ENCODE data around the gene ZNF423. TPM values are rescaled to one million over a fixed set of nuclear protein-coding genes. Genes with fewer than 3 reads are reported as not detected.

Gene ZNF423
- total and polyA plus RNA-seq, 4 donors: 16.9 to 43.0 (median 34.4) TPM

- WGBS (ENCODE audit: insufficient coverage): 73% methylated on average over 6 of the region's 9 CpGs
- DNase-seq (ENCODE audit: low read depth in 4 of 6, low spot score in 6 of 6): peak in 1 of 6 donors; percentile 78
- no peaks in the 10 kb centered on the region for H3K36me3 ChIP-seq (ENCODE audit: control insufficient read depth, insufficient read depth, low read length)
- H3K4me1 ChIP-seq (ENCODE audit: control insufficient read depth, insufficient read depth, low read length): peaks cover 31% of the 10 kb centered on the region
- H3K9me3 ChIP-seq (ENCODE audit: control insufficient read depth, insufficient read depth, low read length): no peaks in the 10 kb centered on the region
- no peak overlapping the region for H3K4me3 ChIP-seq (ENCODE audit: low read depth, low read length)
- H3K27ac ChIP-seq (ENCODE audit: low read depth, low read length): no peak overlapping the region
- H3K27me3 ChIP-seq (ENCODE audit: control insufficient read depth, insufficient read depth, low read length): no peaks in the 10 kb centered on the region
These were observed 412.3 kb downstream of the ZNF423 start for GRCh38 chr16:49443576-49443975.

- Histone ChIP-seq H3K27ac (ENCODE audit: low read depth, low read length) (no peak overlapping the region), H3K9me3 (ENCODE audit: control insufficient read depth, insufficient read depth, low read length) (no peaks in the 10 kb centered on the region), H3K27me3 (ENCODE audit: control insufficient read depth, insufficient read depth, low read length) (no peaks in the 10 kb centered on the region), H3K4me3 (ENCODE audit: low read depth, low read length) (no peak overlapping the region), H3K4me1 (ENCODE audit: control insufficient read depth, insufficient read depth, low read length) (peaks cover 31% of the 10 kb centered on the region), H3K36me3 (ENCODE audit: control insufficient read depth, insufficient read depth, low read length) (no peaks in the 10 kb centered on the region)
- 44% methylated on average over 4 of the region's 5 CpGs for WGBS (ENCODE audit: insufficient coverage)
- DNase-seq (ENCODE audit: low read depth in 4 of 6, low spot score in 6 of 6): peak in 1 of 6 donors; percentile 25
These were observed 413.1 kb downstream of the ZNF423 start for GRCh38 chr16:49442805-49443204.

DNA sequence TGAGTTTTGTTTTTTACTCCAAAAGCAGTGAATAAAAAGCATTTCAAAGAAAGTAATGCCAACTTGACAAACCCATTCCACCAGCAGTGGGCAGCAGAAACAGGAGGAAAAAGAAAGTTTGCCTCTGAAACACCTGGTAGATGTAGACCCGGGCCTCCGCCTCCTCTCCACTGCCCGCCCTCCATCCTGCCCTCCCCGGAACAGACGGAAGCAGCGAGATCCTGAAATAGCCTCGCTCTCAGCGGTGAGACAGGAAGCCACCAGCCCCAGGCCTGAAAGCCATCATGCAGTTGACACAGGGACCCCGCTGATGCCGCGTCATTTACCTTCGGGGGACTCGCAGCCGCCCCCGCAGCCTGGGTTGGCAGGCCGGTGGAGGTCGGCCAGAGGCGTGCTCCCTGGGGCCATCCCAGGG is 414.5 kb downstream of the ZNF423 start:
- no peaks in the 10 kb centered on the region for H3K9me3 ChIP-seq (ENCODE audit: control insufficient read depth, insufficient read depth, low read length)
- no peaks in the 10 kb centered on the region for H3K36me3 ChIP-seq (ENCODE audit: control insufficient read depth, insufficient read depth, low read length)
- no peaks in the 10 kb centered on the region for H3K27me3 ChIP-seq (ENCODE audit: control insufficient read depth, insufficient read depth, low read length)
- no peak overlapping the region for H3K4me3 ChIP-seq (ENCODE audit: low read depth, low read length)
- peak in 2 of 6 donors; percentile 58 to 82 for DNase-seq (ENCODE audit: low read depth in 4 of 6, low spot score in 6 of 6)
- no peak overlapping the region for H3K27ac ChIP-seq (ENCODE audit: low read depth, low read length)
- WGBS (ENCODE audit: insufficient coverage): 23% methylated on average over 18 of the region's 18 CpGs
- H3K4me1 ChIP-seq (ENCODE audit: control insufficient read depth, insufficient read depth, low read length): peaks cover 31% of the 10 kb centered on the region

DNA sequence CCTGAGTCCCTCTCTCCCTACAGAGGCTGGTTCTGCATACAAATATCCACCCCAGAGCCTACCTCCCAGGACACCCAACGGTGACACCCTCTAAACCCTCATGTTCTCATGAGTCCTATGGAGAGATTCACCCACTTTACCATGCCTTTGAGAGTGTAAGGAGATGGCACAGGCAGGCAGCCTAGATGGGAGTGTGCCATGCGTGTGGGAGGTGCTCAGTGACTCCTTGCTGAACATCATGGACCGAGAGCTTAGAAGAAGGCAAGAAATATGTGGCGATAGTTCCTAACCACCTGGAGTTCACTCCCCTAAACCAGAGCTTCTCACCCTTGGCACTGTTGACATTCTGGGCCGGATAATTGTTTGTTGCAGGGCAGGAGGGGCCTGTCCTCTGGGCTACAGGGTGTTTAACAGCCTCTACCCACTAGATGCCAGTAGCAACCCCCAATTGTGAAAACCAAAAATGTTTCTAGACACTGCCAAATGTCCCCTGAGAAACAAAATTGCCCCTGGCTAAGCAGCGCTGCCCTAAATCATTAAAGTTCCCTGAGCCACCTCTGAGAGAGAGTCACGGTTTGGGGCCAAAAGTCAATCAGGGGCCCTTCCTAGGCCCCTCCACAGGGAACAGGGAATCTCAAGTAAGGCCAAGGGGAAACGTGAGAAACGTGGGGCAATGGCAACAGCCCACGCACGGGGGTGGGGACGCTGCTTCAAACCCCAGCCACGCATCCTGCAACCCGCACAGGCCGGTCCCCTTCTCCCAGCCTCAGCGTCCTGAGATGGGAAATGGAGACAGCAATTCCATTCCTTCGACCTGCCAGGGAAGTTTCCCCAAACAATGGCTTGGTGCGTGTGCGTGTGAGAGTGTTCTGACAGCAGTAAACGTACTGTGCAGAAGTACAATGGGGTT is 415.5 kb downstream of the ZNF423 start:
- DNase-seq (ENCODE audit: low read depth in 4 of 6, low spot score in 6 of 6): peak in 2 of 6 donors; percentile 73 to 78
- WGBS (ENCODE audit: insufficient coverage): 43% methylated on average over 10 of the region's 20 CpGs
- Histone ChIP-seq H3K36me3 (ENCODE audit: control insufficient read depth, insufficient read depth, low read length) (no peaks in the 10 kb centered on the region), H3K27me3 (ENCODE audit: control insufficient read depth, insufficient read depth, low read length) (no peaks in the 10 kb centered on the region), H3K4me1 (ENCODE audit: control insufficient read depth, insufficient read depth, low read length) (peaks cover 31% of the 10 kb centered on the region), H3K27ac (ENCODE audit: low read depth, low read length) (no peak overlapping the region), H3K9me3 (ENCODE audit: control insufficient read depth, insufficient read depth, low read length) (no peaks in the 10 kb centered on the region), H3K4me3 (ENCODE audit: low read depth, low read length) (no peak overlapping the region)

- Histone ChIP-seq H3K4me3 (ENCODE audit: low read depth, low read length) (no peak overlapping the region), H3K27me3 (ENCODE audit: control insufficient read depth, insufficient read depth, low read length) (no peaks in the 10 kb centered on the region), H3K4me1 (ENCODE audit: control insufficient read depth, insufficient read depth, low read length) (peaks cover 31% of the 10 kb centered on the region), H3K27ac (ENCODE audit: low read depth, low read length) (no peak overlapping the region), H3K36me3 (ENCODE audit: control insufficient read depth, insufficient read depth, low read length) (no peaks in the 10 kb centered on the region), H3K9me3 (ENCODE audit: control insufficient read depth, insufficient read depth, low read length) (no peaks in the 10 kb centered on the region)
- DNase-seq (ENCODE audit: low read depth in 4 of 6, low spot score in 6 of 6): no peak
- WGBS (ENCODE audit: insufficient coverage): 100% methylated on average over 3 of the region's 4 CpGs
These were observed 416.2 kb downstream of the ZNF423 start for GRCh38 chr16:49439676-49440075.

- Histone ChIP-seq H3K27me3 (ENCODE audit: control insufficient read depth, insufficient read depth, low read length) (no peaks in the 10 kb centered on the region), H3K27ac (ENCODE audit: low read depth, low read length) (no peak overlapping the region), H3K9me3 (ENCODE audit: control insufficient read depth, insufficient read depth, low read length) (no peaks in the 10 kb centered on the region), H3K4me3 (ENCODE audit: low read depth, low read length) (no peak overlapping the region), H3K4me1 (ENCODE audit: control insufficient read depth, insufficient read depth, low read length) (peaks cover 31% of the 10 kb centered on the region), H3K36me3 (ENCODE audit: control insufficient read depth, insufficient read depth, low read length) (no peaks in the 10 kb centered on the region)
- 82% methylated on average over 7 of the region's 7 CpGs for WGBS (ENCODE audit: insufficient coverage)
- no peak for DNase-seq (ENCODE audit: low read depth in 4 of 6, low spot score in 6 of 6)
These were observed 416.9 kb downstream of the ZNF423 start for GRCh38 chr16:49439050-49439449.

Small RNA genes within 50 kb of the gene (small RNA-seq; reads per million reads assigned to genes)
- gene MRPS21P7 (ENCODE audit: low replicate concordance) (not detected), gene MRPS21P8 (ENCODE audit: low replicate concordance) (not detected)

Other genes starting within 250 kb of the ZNF423 start
- 10 to 100 TPM; 29.8 to 47.1 TPM for gene CNEP1R1, start 169.1 kb upstream of the ZNF423 start, total RNA-seq
- 10 to 100 TPM; 33.9 to 34.3 TPM for gene CNEP1R1, start 169.1 kb upstream of the ZNF423 start, polyA plus RNA-seq (ENCODE audit: insufficient read length in 2 of 2)
- 10 to 100 TPM; 23.7 to 25.9 TPM for gene HEATR3, start 209.9 kb upstream of the ZNF423 start, total RNA-seq
- 10 to 100 TPM; 21.8 to 25.2 TPM for gene HEATR3, start 209.9 kb upstream of the ZNF423 start, polyA plus RNA-seq (ENCODE audit: insufficient read length in 2 of 2)